ENCODE data around the gene SPAG16.

SPAG16 gene

DNA sequence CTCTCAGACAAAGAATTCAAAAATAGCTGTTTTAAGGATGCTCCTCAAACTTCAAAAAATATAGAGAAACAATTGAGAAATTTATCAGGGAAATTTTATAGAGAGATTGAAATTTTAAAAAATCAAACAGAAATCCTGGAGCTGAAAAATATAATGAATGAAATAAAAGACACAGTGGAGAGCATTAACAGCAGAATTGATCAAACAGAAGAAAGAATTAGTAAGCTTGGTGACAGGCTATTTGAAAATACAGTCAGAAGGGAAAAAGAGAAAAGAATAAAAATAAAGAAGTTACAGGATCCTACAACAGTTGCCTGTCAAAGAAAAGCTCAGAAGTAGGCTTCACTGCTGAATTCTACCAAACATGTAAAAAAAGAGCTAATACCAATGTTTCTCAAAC is 832.8 kb downstream of the SPAG16 start:
- no peak for DNase-seq (ENCODE audit: extremely low read depth, low read depth)
- TF ChIP-seq, protein P1, sequence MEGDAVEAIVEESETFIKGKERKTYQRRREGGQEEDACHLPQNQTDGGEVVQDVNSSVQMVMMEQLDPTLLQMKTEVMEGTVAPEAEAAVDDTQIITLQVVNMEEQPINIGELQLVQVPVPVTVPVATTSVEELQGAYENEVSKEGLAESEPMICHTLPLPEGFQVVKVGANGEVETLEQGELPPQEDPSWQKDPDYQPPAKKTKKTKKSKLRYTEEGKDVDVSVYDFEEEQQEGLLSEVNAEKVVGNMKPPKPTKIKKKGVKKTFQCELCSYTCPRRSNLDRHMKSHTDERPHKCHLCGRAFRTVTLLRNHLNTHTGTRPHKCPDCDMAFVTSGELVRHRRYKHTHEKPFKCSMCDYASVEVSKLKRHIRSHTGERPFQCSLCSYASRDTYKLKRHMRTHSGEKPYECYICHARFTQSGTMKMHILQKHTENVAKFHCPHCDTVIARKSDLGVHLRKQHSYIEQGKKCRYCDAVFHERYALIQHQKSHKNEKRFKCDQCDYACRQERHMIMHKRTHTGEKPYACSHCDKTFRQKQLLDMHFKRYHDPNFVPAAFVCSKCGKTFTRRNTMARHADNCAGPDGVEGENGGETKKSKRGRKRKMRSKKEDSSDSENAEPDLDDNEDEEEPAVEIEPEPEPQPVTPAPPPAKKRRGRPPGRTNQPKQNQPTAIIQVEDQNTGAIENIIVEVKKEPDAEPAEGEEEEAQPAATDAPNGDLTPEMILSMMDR (IDR thresholded peaks at IDR 0.05; ENCODE audit: low read depth, low read length): no peak

- no peak for DNase-seq (ENCODE audit: extremely low read depth, low read depth)
- TF ChIP-seq, protein P1 (IDR thresholded peaks at IDR 0.05; ENCODE audit: low read depth, low read length): no peak
Observed at GRCh38 chr2:214126135-214126534, 841.9 kb downstream of the SPAG16 start.

- no peak for DNase-seq (ENCODE audit: extremely low read depth, low read depth)
- TF ChIP-seq, protein P1 (IDR thresholded peaks at IDR 0.05; ENCODE audit: low read depth, low read length): no peak
Observed at GRCh38 chr2:214127170-214127569, 842.9 kb downstream of the SPAG16 start.

GRCh38 chr2:214127571-214127970 is 843.3 kb downstream of the SPAG16 start:
- DNase-seq (ENCODE audit: extremely low read depth, low read depth): peak; percentile 25
- TF ChIP-seq, protein P1 (IDR thresholded peaks at IDR 0.05; ENCODE audit: low read depth, low read length): no peak

- TF ChIP-seq, protein P1 (IDR thresholded peaks at IDR 0.05; ENCODE audit: low read depth, low read length): no peak
- DNase-seq (ENCODE audit: extremely low read depth, low read depth): no peak
Observed at GRCh38 chr2:214128040-214128439, 843.8 kb downstream of the SPAG16 start.

DNA sequence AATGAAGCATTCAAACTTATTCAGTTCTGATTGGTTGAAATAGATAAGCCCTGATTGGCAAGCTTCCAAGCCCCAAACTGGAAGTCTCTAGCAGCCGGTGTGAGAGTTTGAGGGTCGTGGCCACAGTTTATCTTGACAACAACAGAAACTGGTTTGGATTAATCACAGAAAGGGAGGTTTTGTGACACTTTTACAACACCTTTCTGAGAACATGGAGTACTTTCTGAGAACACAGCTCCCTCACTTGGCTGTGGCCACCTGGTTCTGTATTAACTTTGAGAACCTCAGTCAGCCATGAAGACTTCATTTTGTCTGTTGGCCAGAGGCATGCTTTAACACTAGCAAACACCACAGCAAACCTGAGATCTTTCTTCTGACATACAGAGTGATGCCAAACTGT is 845.9 kb downstream of the SPAG16 start:
- TF ChIP-seq, protein P1 (IDR thresholded peaks at IDR 0.05; ENCODE audit: low read depth, low read length): no peak
- no peak for DNase-seq (ENCODE audit: extremely low read depth, low read depth)

GRCh38 chr2:214135966-214136365 is 851.7 kb downstream of the SPAG16 start:
- DNase-seq (ENCODE audit: extremely low read depth, low read depth): no peak

More at GRCh38 chr2:214135966-214136365, 851.7 kb downstream of the SPAG16 start:
- TF ChIP-seq, protein P1 (IDR thresholded peaks at IDR 0.05; ENCODE audit: low read depth, low read length): no peak

Data from AG09319 (cell line).